Activated T-helper 1 cell treated with Interleukin-2 at 50 U/mL for 16 hours (primary cell): ENCODE measurements around the gene KHK.
"Not testable (repeated sequence)": the region's sequence is repeated elsewhere in the genome, so short reads cannot be mapped to it uniquely, and the experiment has no call there.

Experiments used
- DNase-seq: peaks from one replicate; pipeline ENCODE4 v3.0.0-alpha.2; 2020; ENCODE audit warnings: low read depth

KHK gene

GRCh38 chr2:27060323-27060722, 26.2 kb upstream of the KHK start:
- DNase-seq: no peak

- no peak for DNase-seq
Measured at GRCh38 chr2:27065128-27065527, 21.4 kb upstream of the KHK start.

GRCh38 chr2:27067385-27067784, 19.2 kb upstream of the KHK start:
- no peak for DNase-seq

GRCh38 chr2:27069436-27069835, 17.1 kb upstream of the KHK start:
- no peak for DNase-seq

DNA sequence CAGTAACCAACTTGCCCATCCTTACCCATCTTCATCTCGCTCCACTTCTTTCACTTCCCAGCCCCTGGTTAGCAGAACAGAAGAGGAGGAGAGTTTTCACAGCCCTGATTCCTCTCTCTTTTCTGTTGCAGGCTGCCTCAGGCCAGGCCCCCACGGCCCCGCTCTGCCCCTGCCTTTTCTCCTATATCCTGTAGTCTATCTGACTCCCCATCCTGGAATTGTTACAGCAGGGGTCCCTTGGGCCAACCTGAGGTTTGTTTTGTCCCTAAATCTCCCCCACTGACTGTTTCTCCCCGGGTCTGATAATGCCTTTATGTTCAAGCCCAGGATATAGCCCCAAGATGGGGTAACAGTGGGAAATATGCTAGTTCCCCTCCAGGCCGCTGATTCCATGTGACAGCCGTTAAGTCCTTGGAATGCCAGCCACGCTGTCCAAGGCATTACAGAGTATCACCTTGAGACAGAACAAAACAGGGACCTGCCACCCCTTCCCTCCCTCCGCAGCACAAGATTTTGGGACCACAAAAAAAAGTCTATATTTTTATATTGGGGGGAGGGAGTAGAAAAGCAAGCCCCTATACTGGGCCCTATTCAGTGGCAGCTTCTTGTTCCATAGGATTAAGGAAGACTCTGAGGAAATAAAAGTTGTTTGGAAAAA, 16.5 kb upstream of the KHK start:
- no peak for DNase-seq

DNA sequence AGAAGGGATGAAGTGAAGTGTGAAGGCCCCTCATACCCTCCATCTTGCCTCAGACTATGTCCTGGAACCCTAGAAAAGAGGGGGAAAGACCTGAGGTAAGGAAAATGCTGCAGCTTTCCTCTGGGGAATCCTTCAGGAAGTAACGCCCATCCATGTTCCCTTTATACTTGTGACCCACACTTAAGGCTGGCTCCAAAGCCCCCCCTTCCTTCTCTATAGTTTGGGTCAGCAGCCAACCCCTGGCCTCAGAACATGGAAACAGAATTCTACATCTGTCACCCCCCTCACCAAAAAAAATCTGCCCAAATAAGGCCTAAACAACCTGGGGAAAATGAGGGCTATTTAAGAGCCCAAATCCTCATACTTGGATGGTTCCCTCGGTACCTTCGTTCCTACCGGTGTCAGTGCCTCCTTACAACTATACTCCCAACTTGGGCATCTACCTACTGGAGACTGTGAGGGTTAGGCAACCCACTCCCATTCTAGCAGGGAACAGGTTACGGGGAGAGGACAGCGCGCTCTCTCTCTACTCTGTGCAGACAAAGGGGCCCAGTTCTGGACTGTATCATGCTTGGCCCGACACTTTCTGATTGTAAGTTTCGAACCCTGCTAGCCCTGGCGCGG, 15.8 kb upstream of the KHK start:
- no peak for DNase-seq

GRCh38 chr2:27071277-27071989, 15.1 kb upstream of the KHK start, which contains the start of gene OST4:
TSS of gene OST4 (minus strand) at chr2:27071654.
- peak; percentile 88 for DNase-seq

DNA sequence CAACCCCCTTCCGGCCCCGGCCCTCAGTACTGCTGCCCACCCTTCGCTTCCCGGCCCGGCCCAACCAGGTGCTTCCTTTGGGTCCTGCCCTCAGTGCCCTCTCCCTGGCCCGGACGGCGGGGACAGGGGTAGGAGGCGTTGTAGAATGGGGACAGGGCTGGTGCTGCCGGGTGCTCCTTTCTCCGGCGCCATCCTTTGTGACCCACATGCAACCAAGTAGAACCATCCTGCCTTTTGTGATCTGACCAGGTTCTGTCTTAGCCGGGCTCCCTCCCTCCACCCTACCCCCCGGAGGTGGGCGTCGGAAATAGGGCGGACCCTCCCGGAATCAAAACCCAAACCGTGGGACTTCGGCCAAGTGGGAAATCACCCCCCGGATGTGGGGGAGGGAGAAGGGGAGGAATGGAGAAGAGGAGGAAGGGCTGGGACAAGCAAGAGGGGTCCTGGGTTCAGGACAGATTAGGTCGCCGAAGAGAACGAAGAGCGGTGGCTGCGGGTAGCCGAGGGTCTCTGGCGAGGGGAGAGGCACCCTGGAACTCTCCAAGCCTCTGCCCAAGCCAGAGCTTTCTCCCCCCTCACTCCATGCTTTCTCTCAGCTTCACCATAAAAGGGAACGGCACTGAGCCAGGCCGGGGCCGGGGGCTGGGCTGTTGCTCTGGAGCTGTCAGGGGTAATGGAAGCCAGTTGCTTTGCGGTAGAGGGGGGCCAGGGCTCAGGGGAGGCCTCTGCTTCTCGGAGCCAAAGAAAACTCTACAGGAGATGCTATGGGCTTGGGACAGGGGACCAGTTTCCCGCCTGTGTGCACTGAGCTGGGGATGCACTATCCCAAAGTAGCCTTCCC, 14.4 kb upstream of the KHK start:
- no peak for DNase-seq

DNA sequence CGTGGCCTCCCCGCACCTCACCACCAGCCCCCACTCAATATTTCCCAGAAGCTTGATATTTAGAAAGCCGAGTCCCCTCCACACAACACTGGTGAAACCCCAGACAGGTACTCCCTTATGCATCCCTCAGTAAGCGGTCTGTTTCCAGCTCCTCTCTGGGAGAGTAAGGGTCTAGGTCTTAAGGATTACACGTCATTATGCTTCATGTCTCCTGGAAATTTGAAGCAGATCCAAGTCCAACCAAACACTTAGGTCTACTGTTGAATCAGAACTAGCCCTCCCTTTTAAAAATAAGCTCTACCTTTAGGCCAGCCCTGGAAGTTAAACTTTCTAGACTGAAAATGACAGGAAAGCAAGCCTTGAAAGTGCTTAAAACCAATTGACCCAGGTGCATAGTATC, 13.7 kb upstream of the KHK start:
- DNase-seq: no peak

DNA sequence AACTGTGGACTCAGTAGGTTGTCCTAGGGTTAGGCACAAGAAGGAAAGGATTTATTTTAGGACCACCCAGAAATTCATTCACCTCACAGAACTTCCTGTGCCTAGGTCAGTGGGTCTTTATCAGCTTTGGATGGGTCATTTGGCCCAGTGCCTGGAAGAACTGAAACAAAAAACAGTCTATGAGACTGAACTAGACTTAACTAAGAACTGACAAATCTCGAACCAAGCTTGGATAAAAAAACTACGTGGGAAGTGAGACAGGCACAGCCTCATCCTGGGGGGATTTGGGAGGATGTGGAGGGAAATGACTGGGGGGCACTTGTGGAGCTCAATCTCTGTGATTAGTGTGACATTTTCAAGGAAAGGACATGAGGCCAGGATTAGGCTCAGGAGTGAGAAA, 12.8 kb upstream of the KHK start:
- DNase-seq: no peak

DNA sequence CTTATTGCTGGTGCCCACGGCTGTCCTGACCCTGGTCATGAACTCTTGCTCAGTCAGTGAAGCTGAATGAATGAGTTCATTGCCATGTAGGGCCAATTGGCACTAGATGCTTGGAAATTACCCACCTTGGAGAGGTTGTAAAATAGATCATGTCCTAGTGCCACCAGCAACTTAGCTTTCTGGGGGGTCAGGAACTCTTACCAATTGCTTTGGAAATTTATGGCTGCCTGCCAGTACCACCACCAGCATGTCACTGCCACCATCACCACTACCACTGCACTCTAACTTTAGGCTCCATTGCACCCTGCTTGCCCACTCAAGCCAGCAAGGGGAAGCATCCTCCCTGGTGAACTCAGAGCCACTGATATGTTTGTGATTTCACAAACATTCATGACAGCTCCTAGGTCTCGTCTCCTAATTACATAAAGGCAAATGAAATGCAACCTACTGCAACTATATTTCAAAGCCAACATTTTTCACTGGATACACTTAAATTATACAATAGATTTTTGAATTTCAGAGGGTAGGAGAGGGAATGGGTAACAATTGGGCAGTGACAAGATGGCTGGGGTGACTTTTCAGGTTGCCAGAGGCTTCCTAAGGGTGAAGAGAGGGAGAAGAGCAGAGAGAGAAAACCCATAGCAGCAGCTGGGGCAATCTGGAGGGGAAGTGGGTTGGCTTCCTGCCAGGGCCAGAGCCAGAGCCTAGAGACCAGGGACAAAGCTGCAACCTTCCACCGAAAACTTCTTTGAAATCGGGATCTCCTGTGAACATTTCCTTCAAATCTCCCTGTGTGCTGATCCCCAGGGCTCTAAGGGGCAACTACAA, 11.6 kb upstream of the KHK start:
- DNase-seq: no peak

- not testable (repeated sequence) for DNase-seq
Measured at GRCh38 chr2:27075566-27075871, 11.1 kb upstream of the KHK start.

DNA sequence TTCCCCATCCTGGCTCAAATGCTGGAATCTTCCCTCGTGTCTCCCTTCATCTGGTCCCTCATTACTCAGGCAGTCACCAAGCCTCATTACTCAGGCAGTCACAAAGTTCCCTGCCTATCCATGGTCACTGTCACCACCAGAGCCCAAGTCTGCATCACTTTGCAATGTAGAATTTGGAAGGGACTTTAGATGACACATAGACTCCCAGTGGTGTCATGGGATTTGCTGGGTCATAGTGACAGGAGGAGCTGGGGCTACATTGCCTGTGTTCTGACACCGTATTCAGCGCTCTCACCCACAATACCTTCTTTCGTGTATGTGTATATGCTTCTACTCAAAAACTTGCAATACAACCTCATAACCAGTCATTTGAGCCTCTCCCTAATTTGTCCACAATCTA, 10.2 kb upstream of the KHK start:
- DNase-seq: no peak

DNA sequence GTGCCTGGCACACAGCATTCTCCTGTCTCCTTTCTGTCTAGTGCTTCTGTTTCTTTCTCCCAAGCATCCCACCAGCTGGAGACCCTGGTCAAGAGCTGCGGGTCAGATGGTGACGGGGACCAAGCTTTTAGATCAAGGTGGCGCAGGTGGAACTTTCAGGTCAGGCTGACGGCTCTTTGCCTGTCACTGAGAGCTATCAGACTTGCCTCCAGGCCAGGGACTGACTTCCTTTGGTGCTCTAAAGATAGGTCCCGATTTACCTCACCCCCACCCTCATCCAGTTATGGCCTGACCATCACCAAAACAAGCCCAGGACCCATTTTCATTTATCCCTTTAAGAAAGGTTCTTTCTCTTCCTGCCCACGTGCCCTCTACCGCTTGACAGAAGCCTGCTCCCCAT, 9.3 kb upstream of the KHK start:
- DNase-seq: no peak

DNA sequence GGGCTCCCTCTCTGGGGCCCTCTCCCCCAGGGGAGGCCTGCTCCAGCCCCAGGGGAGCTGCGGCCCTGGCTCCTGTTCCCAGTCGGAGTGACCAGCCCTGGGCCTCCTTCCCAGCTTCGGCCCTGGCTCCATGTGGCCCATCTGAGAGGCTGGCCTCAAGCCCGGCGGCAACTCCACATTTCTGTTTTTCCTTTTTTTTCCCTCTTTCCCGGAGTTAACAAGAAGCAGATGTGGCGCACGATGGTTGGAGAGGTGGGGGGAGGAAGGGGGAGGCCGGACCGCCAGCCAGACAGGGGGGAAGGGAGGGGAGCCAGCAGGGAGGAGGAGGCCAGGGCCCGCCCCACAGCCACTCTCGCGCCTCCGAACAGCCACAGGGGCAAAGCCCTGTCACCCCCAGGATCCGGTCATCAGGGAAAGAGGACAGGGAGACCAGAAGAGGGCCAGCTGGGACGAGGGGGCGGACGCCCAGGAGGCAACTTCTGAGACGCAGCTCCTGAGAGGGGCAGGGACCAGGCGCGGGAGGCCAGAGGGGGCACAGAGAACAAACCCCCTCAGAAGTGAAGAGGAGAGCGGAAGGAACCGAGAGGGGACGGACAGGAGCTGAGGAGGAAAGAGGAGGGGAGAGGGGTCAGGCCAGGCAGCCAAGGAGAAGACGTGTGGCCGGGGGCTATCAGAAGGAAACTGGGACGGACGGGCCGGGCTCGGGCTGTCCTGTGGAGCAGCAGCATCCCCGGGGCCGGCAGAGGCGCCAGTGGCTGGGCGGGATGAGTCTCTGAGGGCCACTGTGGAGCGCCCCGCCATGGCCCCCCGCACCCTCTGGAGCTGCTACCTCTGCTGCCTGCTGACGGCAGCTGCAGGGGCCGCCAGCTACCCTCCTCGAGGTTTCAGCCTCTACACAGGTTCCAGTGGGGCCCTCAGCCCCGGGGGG, 8.0 kb upstream of the KHK start, which contains the start of gene EMILIN1:
Gene EMILIN1 (plus strand): TSS at position 349 of the 928 bp plus-strand sequence. CDS start 451 bp downstream, at position 800.
- no peak for DNase-seq

DNA sequence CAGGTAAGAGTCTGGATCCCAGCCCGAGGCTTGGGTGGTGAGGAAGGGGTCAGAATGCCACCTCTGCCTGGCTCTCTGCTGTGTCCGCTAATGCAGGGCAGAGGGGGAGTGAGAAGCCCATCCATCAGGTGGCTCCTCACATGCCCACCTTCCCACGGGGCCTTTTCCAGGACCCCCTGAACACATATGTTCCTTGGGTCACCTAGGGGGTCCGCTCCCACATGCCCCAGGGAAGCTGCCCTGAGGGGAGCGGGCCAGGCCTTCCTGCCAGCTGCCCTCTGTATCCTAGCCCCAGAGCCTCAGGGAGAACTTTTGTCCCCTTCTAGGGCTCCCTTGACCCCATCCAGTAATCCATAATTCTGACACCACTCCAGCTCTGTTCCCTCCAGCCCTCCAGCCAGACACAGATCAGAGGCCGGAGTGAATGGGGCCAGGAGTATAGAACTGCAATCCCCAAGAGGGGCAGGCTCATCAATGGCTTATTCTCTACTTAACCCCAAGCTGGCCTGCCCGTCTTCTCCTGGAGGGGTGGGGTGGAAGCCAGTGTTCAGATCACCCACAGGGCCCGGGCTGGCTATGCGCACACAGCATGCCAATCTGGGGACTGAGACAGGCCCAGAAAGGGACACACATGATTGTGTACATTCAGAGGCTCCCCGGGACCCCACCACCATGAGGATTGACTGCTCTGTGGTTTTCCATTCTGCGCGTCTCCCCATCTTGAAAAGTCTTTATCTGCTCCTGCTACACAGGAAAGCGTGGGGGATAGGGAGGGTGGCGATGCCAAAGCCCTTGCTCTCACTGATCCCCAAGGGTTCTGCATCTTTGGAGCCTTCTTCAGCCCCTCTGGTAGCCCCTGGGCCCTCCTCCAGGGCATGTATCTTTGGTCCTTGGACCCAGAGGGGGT, 7.1 kb upstream of the KHK start:
- DNase-seq: no peak

- no peak for DNase-seq
Measured at GRCh38 chr2:27080140-27080469, 6.5 kb upstream of the KHK start.

DNA sequence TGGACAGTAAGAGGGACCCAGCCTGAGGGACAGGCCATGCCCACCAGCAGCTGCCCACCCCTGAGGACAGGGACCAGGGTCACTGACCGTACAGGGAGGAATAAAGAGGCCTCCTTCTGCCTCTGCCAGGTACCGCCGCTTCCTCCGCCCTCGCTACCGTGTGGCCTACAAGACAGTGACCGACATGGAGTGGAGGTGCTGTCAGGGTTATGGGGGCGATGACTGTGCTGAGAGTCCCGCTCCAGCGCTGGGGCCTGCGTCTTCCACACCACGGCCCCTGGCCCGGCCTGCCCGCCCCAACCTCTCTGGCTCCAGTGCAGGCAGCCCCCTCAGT, 6.0 kb upstream of the KHK start:
- no peak for DNase-seq

DNA sequence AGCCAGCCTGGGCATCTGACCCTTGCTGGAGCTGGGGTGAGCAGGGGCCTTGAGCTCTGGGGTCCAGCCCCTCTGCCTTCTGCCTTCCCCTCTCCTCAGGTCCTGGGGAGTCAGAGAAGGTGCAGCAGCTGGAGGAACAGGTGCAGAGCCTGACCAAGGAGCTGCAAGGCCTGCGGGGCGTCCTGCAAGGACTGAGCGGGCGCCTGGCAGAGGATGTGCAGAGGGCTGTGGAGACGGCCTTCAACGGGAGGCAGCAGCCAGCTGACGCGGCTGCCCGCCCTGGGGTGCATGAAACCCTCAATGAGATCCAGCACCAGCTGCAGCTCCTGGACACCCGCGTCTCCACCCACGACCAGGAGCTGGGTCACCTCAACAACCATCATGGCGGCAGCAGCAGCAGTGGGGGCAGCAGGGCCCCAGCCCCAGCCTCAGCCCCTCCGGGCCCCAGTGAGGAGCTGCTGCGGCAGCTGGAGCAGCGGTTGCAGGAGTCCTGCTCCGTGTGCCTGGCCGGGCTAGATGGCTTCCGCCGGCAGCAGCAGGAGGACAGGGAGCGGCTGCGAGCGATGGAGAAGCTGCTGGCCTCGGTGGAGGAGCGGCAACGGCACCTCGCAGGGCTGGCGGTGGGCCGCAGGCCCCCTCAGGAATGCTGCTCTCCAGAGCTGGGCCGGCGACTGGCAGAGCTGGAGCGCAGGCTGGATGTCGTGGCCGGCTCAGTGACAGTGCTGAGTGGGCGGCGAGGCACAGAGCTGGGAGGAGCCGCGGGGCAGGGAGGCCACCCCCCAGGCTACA, 4.4 kb upstream of the KHK start:
- DNase-seq: no peak
